ENCODE results near the gene LY6G5B.

DNA sequence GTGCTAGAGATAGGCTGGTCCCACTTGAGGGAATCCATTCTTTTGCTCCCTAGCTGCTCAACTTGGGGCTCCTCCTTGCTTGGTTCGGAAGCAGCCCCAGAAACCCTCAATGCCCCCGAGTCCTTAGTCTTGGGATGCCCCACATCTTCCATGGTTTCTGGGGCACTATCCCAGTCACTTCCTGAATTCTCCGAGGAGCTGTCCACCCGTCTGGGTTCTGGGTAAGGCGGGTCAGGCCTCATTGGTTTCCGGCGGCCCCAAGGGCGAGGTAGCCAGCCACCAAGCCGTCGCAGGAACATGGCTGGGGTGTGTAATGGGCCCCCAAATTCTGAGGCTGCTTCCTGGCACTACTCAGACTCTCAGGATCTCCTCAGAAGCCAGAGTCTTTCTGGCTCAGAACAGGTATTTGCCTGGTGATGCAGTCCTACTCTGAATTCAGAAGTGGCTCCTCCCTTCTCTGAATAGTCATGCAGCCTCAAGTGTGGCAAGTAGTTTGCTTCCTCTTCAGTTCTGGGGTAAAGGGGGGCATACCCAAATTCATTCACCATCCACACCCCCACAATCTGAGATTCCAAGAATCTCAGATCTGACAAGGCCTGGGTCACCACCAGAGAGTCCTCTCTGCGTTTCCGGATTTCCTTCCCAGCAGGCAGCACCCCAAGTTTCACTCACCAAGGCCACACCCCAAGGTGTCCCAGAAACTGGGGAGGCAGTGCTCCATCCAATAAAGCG, 10.0 kb upstream of the LY6G5B start:
- TF ChIP-seq CTCF (IDR thresholded peaks at IDR 0.05; ENCODE audit: low read length) (no peak), EZH2 (optimal IDR thresholded peaks at IDR 0.05; ENCODE audit: low read depth, low read length) (no peak), EZH2phosphoT487 (IDR thresholded peaks at IDR 0.05; ENCODE audit: low read length) (no peak)
